RWPE2 (cell line): ENCODE results near the gene PATE2.

Source experiments
- ATAC-seq: fragments of 200-7000 bp; cut with Tn5 transposase; 3 replicates; pipeline ENCODE4 v1.9.1; 2021; ENCODE audit warnings: low read depth
- DNase-seq: peaks from one replicate; pipeline ENCODE4 v3.0.0-alpha.2; 2020; ENCODE audit warnings: low spot score
- H3K27ac ChIP-seq: fragments of 450-650 bp; 2 replicates; pipeline ENCODE4 v1.5.1; 2017; ENCODE audit warnings: mild to moderate bottlenecking; ENCODE audit not compliant: poor library complexity, severe bottlenecking
- H3K27me3 ChIP-seq: fragments of 250-450 bp; sonication (Bioruptor Pico); 2 replicates; pipeline ENCODE4 v1.5.1; 2021; ENCODE audit warnings: mild to moderate bottlenecking, moderate library complexity; ENCODE audit not compliant: insufficient read depth, poor library complexity, severe bottlenecking
- H3K36me3 ChIP-seq: fragments of 250-450 bp; sonication (Bioruptor Pico); 2 replicates; pipeline ENCODE4 v1.5.1; 2020; ENCODE audit warnings: low read depth, mild to moderate bottlenecking, moderate library complexity
- H3K4me1 ChIP-seq: fragments of 250-450 bp; sonication (Bioruptor Pico); 2 replicates; pipeline ENCODE4 v1.5.1; 2021; ENCODE audit warnings: mild to moderate bottlenecking, moderate library complexity; ENCODE audit not compliant: insufficient read depth, poor library complexity, severe bottlenecking
- H3K4me3 ChIP-seq: fragments of 250-450 bp; sonication (Bioruptor Pico); 2 replicates; pipeline ENCODE4 v1.5.1; 2021; ENCODE audit warnings: mild to moderate bottlenecking, moderate library complexity; ENCODE audit not compliant: severe bottlenecking
- H3K9me3 ChIP-seq: fragments of 250-450 bp; sonication (Bioruptor Pico); 2 replicates; pipeline ENCODE4 v1.5.1; 2021; ENCODE audit warnings: mild to moderate bottlenecking, moderate library complexity; ENCODE audit not compliant: severe bottlenecking
- TF ChIP-seq, protein P1 (sequence below): fragments of 450-650 bp; IDR thresholded peaks from one replicate; pipeline ENCODE4 v1.5.1; 2017; ENCODE audit warnings: mild to moderate bottlenecking, moderate library complexity; ENCODE audit not compliant: poor library complexity, severe bottlenecking

Gene PATE2

DNA sequence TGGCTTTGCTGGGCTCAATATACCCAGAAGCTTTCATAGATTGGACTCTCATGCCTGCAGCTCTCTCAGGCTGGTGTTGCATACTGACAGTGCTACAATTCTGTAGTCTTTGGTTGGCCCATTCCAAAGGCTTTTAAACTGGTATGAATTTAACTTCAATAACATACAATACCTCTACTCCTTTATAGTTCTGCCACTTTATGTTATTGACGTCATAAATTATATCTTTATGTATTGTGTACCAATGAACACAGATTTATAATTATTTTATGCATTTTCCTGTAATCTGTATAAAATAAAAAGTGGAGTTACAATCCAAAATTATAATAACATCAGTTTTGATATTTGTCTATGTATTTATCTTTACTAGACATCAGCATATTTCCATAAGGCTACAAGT, 16.2 kb downstream of the PATE2 start:
- ATAC-seq = no peak
- H3K4me3 ChIP-seq = no peak overlapping the region
- DNase-seq = no peak

DNA sequence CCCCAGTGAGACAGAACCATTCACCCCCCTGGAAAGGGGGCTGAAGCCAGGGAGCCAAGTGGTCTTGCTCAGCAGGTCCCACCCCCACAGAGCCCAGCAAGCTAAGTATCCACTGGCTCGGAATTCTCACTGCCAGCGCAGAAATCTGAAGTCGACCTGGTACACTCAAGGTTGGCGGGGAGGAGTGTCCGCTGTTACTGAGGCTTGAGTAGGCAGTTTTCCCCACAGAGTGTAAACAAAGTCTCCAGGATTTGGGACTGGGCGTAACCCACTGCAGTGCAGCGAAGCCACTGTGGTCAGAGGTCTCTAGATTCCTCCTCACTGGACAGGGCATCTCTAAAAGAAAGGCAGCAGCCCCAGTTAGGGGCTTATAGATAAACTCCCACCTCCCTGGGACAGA, 22.6 kb downstream of the PATE2 start:
- H3K27me3 ChIP-seq = peaks cover 20% of the 10 kb centered on the region
- H3K27ac ChIP-seq = no peak overlapping the region
- TF ChIP-seq, protein P1, sequence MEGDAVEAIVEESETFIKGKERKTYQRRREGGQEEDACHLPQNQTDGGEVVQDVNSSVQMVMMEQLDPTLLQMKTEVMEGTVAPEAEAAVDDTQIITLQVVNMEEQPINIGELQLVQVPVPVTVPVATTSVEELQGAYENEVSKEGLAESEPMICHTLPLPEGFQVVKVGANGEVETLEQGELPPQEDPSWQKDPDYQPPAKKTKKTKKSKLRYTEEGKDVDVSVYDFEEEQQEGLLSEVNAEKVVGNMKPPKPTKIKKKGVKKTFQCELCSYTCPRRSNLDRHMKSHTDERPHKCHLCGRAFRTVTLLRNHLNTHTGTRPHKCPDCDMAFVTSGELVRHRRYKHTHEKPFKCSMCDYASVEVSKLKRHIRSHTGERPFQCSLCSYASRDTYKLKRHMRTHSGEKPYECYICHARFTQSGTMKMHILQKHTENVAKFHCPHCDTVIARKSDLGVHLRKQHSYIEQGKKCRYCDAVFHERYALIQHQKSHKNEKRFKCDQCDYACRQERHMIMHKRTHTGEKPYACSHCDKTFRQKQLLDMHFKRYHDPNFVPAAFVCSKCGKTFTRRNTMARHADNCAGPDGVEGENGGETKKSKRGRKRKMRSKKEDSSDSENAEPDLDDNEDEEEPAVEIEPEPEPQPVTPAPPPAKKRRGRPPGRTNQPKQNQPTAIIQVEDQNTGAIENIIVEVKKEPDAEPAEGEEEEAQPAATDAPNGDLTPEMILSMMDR = no peak
- DNase-seq = no peak
- ATAC-seq = no peak
- H3K4me1 ChIP-seq = no peaks in the 10 kb centered on the region
- H3K36me3 ChIP-seq = no peaks in the 10 kb centered on the region
- H3K4me3 ChIP-seq = no peak overlapping the region
- no peaks in the 10 kb centered on the region for H3K9me3 ChIP-seq

More for the DNA sequence above, 16.2 kb downstream of the PATE2 start:
- Histone ChIP-seq H3K4me1 (no peaks in the 10 kb centered on the region), H3K27me3 (peaks cover 33% of the 10 kb centered on the region), H3K27ac (no peak overlapping the region), H3K9me3 (no peaks in the 10 kb centered on the region), H3K36me3 (no peaks in the 10 kb centered on the region)
- TF ChIP-seq, protein P1 = no peak

DNA sequence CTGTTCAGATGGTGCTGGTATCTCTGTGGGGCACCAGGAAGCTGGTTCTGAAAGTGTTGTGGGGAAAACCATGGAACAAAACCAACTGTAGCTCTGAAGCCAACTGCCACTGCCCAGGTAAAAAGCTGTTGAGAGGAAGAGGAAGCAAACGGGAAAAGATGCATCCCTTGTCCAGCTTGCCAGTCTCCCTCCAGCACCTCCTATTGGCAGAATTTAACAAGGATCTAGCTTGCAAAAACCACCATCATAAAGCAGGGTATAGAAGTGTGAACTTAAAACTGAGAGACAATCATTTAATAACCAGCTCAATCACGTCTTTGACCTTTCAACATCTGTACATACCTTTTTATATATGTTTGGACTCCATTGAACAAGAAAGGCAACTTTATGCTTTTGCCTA, 28.0 kb downstream of the PATE2 start:
- DNase-seq (no peak), ATAC-seq (no peak)
- Histone ChIP-seq H3K4me1 (no peaks in the 10 kb centered on the region), H3K4me3 (no peak overlapping the region), H3K36me3 (no peaks in the 10 kb centered on the region), H3K27me3 (peaks cover 25% of the 10 kb centered on the region), H3K9me3 (no peaks in the 10 kb centered on the region), H3K27ac (no peak overlapping the region)
- TF ChIP-seq, protein P1 = no peak

DNA sequence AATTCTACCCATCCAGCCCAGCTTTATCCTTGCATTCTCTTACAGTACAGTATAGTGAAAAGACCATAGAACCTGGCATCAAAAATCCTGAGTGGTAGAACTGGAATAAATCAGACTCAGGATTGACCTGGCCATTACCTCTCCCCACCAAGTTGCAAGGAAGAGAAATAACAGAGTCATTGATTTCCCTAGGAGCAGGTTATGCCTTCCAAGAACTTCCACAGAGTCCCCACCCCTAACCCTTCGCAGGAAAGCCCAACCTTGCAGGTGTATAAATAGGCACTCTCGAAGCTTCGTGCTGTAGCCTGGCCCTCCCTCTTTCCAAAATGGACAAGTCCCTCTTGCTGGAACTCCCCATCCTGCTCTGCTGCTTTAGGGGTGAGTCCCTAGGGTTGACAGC, 32.6 kb downstream of the PATE2 start, which contains the start of gene PATE1:
Gene PATE1 (plus strand): TSS at position 301 of the 400 bp plus-strand sequence. CDS start 26 bp downstream, at position 327.
- no peak for ATAC-seq
- no peaks in the 10 kb centered on the region for H3K4me1 ChIP-seq
- DNase-seq = no peak
- TF ChIP-seq, protein P1 = no peak
- H3K9me3 ChIP-seq = no peaks in the 10 kb centered on the region
- no peak within 1 kb of the TSS for H3K4me3 ChIP-seq
- peaks cover 30% of the 10 kb centered on the region for H3K27me3 ChIP-seq
- H3K36me3 ChIP-seq = no peaks in the 10 kb centered on the region
- H3K27ac ChIP-seq = no peak within 1 kb of the TSS

DNA sequence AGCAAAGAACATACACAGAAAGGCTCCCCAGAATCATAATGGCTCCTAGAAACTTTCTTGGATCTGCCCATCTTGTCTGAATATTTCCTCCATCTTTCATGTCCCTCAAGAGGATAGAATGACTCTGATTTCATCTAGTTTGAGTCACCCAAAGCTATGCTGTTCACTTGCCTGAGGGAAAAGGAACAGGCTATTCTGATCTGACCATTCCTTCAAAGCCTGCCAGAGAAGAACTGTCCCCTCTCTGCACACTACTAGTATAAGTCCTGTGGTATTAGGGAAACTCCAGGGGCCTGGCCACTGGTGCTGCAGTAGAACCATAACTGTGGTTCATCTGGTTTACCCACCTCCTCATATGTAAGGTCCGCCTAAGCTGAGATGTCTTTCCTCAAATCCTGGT, 34.9 kb downstream of the PATE2 start:
- H3K9me3 ChIP-seq = no peaks in the 10 kb centered on the region
- no peaks in the 10 kb centered on the region for H3K36me3 ChIP-seq
- H3K4me3 ChIP-seq = no peak overlapping the region
- H3K4me1 ChIP-seq = no peaks in the 10 kb centered on the region
- H3K27ac ChIP-seq = no peak overlapping the region
- no peak for DNase-seq
- TF ChIP-seq, protein P1 = no peak
- peak; percentile 25; the same call in 1 of the 3 replicates for ATAC-seq
- H3K27me3 ChIP-seq = peaks cover 17% of the 10 kb centered on the region
